GM12878 (cell line): ENCODE data around the gene SORBS1. TPM values are rescaled to one million over a fixed set of nuclear protein-coding genes. Genes with fewer than 3 reads are reported as not detected.

ENCODE experiments used
- ATAC-seq: fragments of 200-7000 bp; cut with Tn5 transposase; 3 replicates; pipeline ENCODE4 v1.9.1; 2020; ENCODE audit warnings: mild to moderate bottlenecking, moderate library complexity
- BruUV-seq: library from RNA; stranded (reverse); fragments of 400-500 nt; replicated peaks from 2 replicates; lab custom pipeline; 2021; lab: Mats Ljungman, UMichigan
- CTCF ChIA-PET: fragments of 300-600 bp; sonication (Branson Sonifier 250); formaldehyde crosslinking; extraction: SDS; loops from one replicate; lab custom pipeline; 2021; ENCODE audit warnings: inconsistent platforms; lab: Yijun Ruan, JAX
- POLR2A ChIA-PET: fragments of 350-600 bp; formaldehyde crosslinking; extraction: SDS; loops from one replicate; lab custom pipeline; 2021; ENCODE audit warnings: inconsistent platforms; lab: Charles Lee
- RAD21 ChIA-PET: fragments of 300-600 bp; sonication (Branson Sonifier 250); formaldehyde crosslinking; loops from one replicate; lab custom pipeline; 2023; ENCODE audit warnings: antibody characterized with exemption; ENCODE audit not compliant: unreplicated experiment; lab: Charles Lee
- SMC1A ChIA-PET: fragments of 300-600 bp; sonication (Branson Sonifier 250); formaldehyde crosslinking; loops from one replicate; lab custom pipeline; 2023; ENCODE audit not compliant: unreplicated experiment, uncharacterized antibody; lab: Charles Lee
- DNase-seq: peaks from one replicate; pipeline ENCODE4 v3.0.0-alpha.2; 2011; ENCODE audit warnings: low read depth, low spot score
- FAIRE-seq: peaks from 3 replicates; lab custom pipeline; 2011; peaks lifted over from hg19 to GRCh38; lab: Jason Lieb, UNC
- H2AFZ ChIP-seq: 2 replicates; pipeline ENCODE4 v1.6.0; 2011; ENCODE audit warnings: low read depth, low read length, control low read depth; ENCODE audit not compliant: control insufficient read depth
- H3K27ac ChIP-seq: 2 replicates; pipeline ENCODE4 v1.5.1; 2011; ENCODE audit warnings: control low read depth; ENCODE audit not compliant: control insufficient read depth, insufficient read depth
- H3K27me3 ChIP-seq, 2 experiments: replicated peaks in 1 of 2; 2 replicates each; pipeline versions ENCODE4 v1.6.0 to v1.6.1; 2011; ENCODE audit warnings: low read length in 1 of 2; ENCODE audit not compliant: control insufficient read depth in 2 of 2, insufficient read depth in 2 of 2
- H3K36me3 ChIP-seq, 2 experiments: 2 replicates each; pipeline ENCODE4 v1.5.1; 2011; ENCODE audit warnings: low read length in 1 of 2; ENCODE audit not compliant: control insufficient read depth in 2 of 2, insufficient read depth in 2 of 2
- H3K4me1 ChIP-seq: 2 replicates; pipeline ENCODE4 v1.6.1; 2011; ENCODE audit warnings: mild to moderate bottlenecking, low read length, moderate library complexity, mixed read lengths; ENCODE audit not compliant: control insufficient read depth, insufficient read depth
- H3K4me2 ChIP-seq: 2 replicates; pipeline ENCODE4 v1.6.0; 2011; ENCODE audit warnings: control low read depth; ENCODE audit not compliant: control insufficient read depth, insufficient read depth
- H3K4me3 ChIP-seq: fragments of 200-600 bp; sonication (generic); 2 replicates; pipeline ENCODE4 v1.5.1; 2016
- H3K79me2 ChIP-seq: 2 replicates; pipeline ENCODE4 v1.6.0; 2011; ENCODE audit warnings: low read length; ENCODE audit not compliant: control insufficient read depth, insufficient read depth
- H3K9ac ChIP-seq: 2 replicates; pipeline ENCODE4 v1.8.0; 2011; ENCODE audit warnings: low read length, control low read depth, mixed read lengths; ENCODE audit not compliant: control insufficient read depth, insufficient read depth
- H3K9me3 ChIP-seq: replicated peaks from 3 replicates; pipeline ENCODE4 v1.5.1; 2011; ENCODE audit warnings: mild to moderate bottlenecking, low read length; ENCODE audit not compliant: control insufficient read depth, insufficient read depth
- H4K20me1 ChIP-seq: 2 replicates; pipeline ENCODE4 v1.6.0; 2011; ENCODE audit not compliant: control insufficient read depth, insufficient read depth
- ASH2L ChIP-seq: fragments of 300-600, 200-600 bp; sonication (generic); IDR thresholded peaks from 2 replicates; pipeline ENCODE4 v1.6.1; 2017; ENCODE audit warnings: low read depth, mild to moderate bottlenecking, borderline replicate concordance
- BMI1 ChIP-seq: fragments of 450-650 bp; IDR thresholded peaks from 2 replicates; pipeline ENCODE4 v1.6.1; 2016; ENCODE audit warnings: mild to moderate bottlenecking, moderate library complexity, borderline replicate concordance
- MYB ChIP-seq: fragments of 150-350 bp; IDR thresholded peaks from 2 replicates; pipeline ENCODE4 v1.6.1; 2014; ENCODE audit warnings: mild to moderate bottlenecking, low read depth, low read length, borderline replicate concordance
- NFYB ChIP-seq: IDR thresholded peaks from 2 replicates; pipeline ENCODE4 v1.6.1; 2011; ENCODE audit warnings: low read depth, mild to moderate bottlenecking, low read length, improper control_type of control experiment, moderate library complexity; ENCODE audit not compliant: insufficient read depth
- NR2F1 ChIP-seq: fragments of 450-650 bp; conservative IDR thresholded peaks from 2 replicates; pipeline ENCODE4 v1.6.1; 2017; ENCODE audit warnings: mild to moderate bottlenecking
- PML ChIP-seq: IDR thresholded peaks from 2 replicates; pipeline ENCODE4 v1.6.1; 2012; ENCODE audit warnings: low read length, inconsistent platforms
- POU2F2 ChIP-seq: IDR thresholded peaks from 3 replicates; pipeline ENCODE4 v1.6.1; 2011; ENCODE audit warnings: low read depth, mild to moderate bottlenecking, low read length, borderline replicate concordance
- SP1 ChIP-seq: IDR thresholded peaks from one replicate; pipeline ENCODE4 v1.6.1; 2011; ENCODE audit warnings: low read depth, low read length
- ZNF24 ChIP-seq: fragments of 450-650 bp; IDR thresholded peaks from 2 replicates; pipeline ENCODE4 v1.6.1; 2017; ENCODE audit warnings: antibody characterized with exemption, mild to moderate bottlenecking
- ZNF274 ChIP-seq: IDR thresholded peaks from one replicate; pipeline ENCODE4 v1.8.0; 2011; ENCODE audit not compliant: insufficient read length, insufficient read depth
- WGBS: methylation state at CpG from one replicate; pipeline ENCODE4 v1.1.6; 2016; ENCODE audit warnings: low lambda C conversion rate; ENCODE audit not compliant: insufficient replicate concordance, insufficient coverage; ENCODE audit errors: missing lambda C conversion rate; 5-methylcytosine and 5-hydroxymethylcytosine counted together
- in situ Hi-C: fragments of 300-500 bp; cut with MboI; formaldehyde crosslinking; loops from 9 replicates; pipeline ENCODE4 v1.14.3; 2018; ENCODE audit warnings: mixed read lengths
- intact Hi-C: fragments of 100-400 bp; cut with micrococcal nuclease; formaldehyde crosslinking; loops from one replicate; pipeline ENCODE4 v1.14.2; 2022; ENCODE audit not compliant: unreplicated experiment
- polyA plus RNA-seq, 11 experiments: library from polyadenylated mRNA; depleted of rRNA in 4 of 11; unstranded in 6 of 11; stranded (reverse) in 5 of 11; fragments of >200 nt; fragmentation: Nextera tagmentation in 4 of 11; fragmentation: Illumina TruSeq in 1 of 11; extraction: Ambion mirVana in 4 of 11; extraction: Trizol in 1 of 11; gene quantifications; 1 replicate in 1 of 11; 2 replicates in 10 of 11; pipeline versions ENCODE4 v1.2.1 to v1.2.3, GENCODE V29; 2011 to 2016; ENCODE audit warnings: inconsistent platforms in 2 of 11, missing spikeins in 2 of 11, low read depth in 1 of 11
- total RNA-seq, 4 experiments: library from RNA; depleted of rRNA in 3 of 4; stranded (reverse); fragments of >200 nt in 3 of 4; fragmentation: Illumina TruSeq in 1 of 4; extraction: Trizol in 1 of 4; gene quantifications; 2 replicates each; pipeline versions ENCODE4 v1.2.1 to v1.2.3, GENCODE V29; 2013 to 2021
- TF ChIP-seq, protein P1 (sequence below): IDR thresholded peaks from 2 replicates; pipeline ENCODE4 v1.6.1; 2012; ENCODE audit warnings: low read length, inconsistent platforms
- TF ChIP-seq, protein P2 (sequence below): fragments of 150-350 bp; IDR thresholded peaks from 2 replicates; pipeline ENCODE4 v1.6.1; 2016; ENCODE audit warnings: low read depth, low read length
- TF ChIP-seq, protein P3 (sequence below): fragments of 150-350 bp; IDR thresholded peaks from 2 replicates; pipeline ENCODE4 v1.6.1; 2014; ENCODE audit warnings: mild to moderate bottlenecking, low read depth, low read length
- TF ChIP-seq, protein P4 (sequence below): IDR thresholded peaks from 2 replicates; pipeline ENCODE4 v1.6.1; 2012; ENCODE audit warnings: low read depth, low read length, improper control_type of control experiment
- TF ChIP-seq, protein P5 (sequence below): IDR thresholded peaks from 2 replicates; pipeline ENCODE4 v1.6.1; 2012; ENCODE audit warnings: low read depth, low read length, improper control_type of control experiment
- TF ChIP-seq, protein P6 (sequence below): fragments of 450-650 bp; IDR thresholded peaks from 2 replicates; pipeline ENCODE4 v1.6.1; 2016; ENCODE audit warnings: mild to moderate bottlenecking

Gene SORBS1
- total and polyA plus RNA-seq, 10 of the 15 experiments (the other 5 are each of a cell fraction or from before 2014, with no cell fraction given), result 0.13 to 0.75 (median 0.39) TPM

DNA sequence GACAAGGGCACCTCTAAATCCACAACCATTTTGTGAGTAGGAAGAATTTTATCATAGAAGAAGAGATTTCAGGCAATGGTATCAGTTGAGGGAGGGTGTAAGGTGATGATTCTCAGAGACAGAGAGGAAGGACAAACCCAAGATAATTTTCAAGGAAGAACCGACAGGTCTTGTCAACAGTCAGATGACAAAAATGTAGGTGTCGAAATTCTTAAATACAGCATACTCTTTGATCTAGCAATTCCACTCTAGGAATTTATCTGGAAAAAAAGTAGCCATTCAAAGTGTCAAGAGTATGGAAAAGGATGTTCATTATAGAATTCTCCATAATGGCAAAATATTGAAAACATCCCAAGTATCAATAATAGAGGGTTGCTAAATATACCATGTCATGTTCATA is 256.2 kb downstream of the SORBS1 start:
- WGBS, result 97% methylated on average over 2 of the region's 2 CpGs
- ChIA-PET RAD21 (no interaction called here), SMC1A (interaction anchor here (2.0 kb wide), 1 partner anchor 9 kb away, joined by 5 read pairs; no protein-coding TSS in a partner anchor), POLR2A (no interaction called here), CTCF (no interaction called here)
- in situ Hi-C loops, result no loop called here
- intact Hi-C loops, result no loop called here
- no peaks in the 10 kb centered on the region for H3K9me3 ChIP-seq
- H3K36me3 ChIP-seq, result no peaks in the 10 kb centered on the region
- DNase-seq, result no peak
- H3K27ac ChIP-seq, result no peak overlapping the region
- no peak overlapping the region for H3K4me3 ChIP-seq
- no peaks in the 10 kb centered on the region for H3K27me3 ChIP-seq
- BruUV-seq, result no TSS peak
- no peaks in the 10 kb centered on the region for H3K79me2 ChIP-seq
- TF ChIP-seq, protein P1, sequence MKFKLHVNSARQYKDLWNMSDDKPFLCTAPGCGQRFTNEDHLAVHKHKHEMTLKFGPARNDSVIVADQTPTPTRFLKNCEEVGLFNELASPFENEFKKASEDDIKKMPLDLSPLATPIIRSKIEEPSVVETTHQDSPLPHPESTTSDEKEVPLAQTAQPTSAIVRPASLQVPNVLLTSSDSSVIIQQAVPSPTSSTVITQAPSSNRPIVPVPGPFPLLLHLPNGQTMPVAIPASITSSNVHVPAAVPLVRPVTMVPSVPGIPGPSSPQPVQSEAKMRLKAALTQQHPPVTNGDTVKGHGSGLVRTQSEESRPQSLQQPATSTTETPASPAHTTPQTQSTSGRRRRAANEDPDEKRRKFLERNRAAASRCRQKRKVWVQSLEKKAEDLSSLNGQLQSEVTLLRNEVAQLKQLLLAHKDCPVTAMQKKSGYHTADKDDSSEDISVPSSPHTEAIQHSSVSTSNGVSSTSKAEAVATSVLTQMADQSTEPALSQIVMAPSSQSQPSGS, result no peak
- no peak for TF ChIP-seq BMI1
- TF ChIP-seq NR2F1, result no peak
- no peak for TF ChIP-seq NFYB
- TF ChIP-seq, protein P2, sequence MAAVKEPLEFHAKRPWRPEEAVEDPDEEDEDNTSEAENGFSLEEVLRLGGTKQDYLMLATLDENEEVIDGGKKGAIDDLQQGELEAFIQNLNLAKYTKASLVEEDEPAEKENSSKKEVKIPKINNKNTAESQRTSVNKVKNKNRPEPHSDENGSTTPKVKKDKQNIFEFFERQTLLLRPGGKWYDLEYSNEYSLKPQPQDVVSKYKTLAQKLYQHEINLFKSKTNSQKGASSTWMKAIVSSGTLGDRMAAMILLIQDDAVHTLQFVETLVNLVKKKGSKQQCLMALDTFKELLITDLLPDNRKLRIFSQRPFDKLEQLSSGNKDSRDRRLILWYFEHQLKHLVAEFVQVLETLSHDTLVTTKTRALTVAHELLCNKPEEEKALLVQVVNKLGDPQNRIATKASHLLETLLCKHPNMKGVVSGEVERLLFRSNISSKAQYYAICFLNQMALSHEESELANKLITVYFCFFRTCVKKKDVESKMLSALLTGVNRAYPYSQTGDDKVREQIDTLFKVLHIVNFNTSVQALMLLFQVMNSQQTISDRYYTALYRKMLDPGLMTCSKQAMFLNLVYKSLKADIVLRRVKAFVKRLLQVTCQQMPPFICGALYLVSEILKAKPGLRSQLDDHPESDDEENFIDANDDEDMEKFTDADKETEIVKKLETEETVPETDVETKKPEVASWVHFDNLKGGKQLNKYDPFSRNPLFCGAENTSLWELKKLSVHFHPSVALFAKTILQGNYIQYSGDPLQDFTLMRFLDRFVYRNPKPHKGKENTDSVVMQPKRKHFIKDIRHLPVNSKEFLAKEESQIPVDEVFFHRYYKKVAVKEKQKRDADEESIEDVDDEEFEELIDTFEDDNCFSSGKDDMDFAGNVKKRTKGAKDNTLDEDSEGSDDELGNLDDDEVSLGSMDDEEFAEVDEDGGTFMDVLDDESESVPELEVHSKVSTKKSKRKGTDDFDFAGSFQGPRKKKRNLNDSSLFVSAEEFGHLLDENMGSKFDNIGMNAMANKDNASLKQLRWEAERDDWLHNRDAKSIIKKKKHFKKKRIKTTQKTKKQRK, result no peak
- no peak for TF ChIP-seq PML
- TF ChIP-seq, protein P3, sequence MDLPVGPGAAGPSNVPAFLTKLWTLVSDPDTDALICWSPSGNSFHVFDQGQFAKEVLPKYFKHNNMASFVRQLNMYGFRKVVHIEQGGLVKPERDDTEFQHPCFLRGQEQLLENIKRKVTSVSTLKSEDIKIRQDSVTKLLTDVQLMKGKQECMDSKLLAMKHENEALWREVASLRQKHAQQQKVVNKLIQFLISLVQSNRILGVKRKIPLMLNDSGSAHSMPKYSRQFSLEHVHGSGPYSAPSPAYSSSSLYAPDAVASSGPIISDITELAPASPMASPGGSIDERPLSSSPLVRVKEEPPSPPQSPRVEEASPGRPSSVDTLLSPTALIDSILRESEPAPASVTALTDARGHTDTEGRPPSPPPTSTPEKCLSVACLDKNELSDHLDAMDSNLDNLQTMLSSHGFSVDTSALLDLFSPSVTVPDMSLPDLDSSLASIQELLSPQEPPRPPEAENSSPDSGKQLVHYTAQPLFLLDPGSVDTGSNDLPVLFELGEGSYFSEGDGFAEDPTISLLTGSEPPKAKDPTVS, result no peak
- TF ChIP-seq, protein P4, sequence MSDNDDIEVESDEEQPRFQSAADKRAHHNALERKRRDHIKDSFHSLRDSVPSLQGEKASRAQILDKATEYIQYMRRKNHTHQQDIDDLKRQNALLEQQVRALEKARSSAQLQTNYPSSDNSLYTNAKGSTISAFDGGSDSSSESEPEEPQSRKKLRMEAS, result no peak
- TF ChIP-seq MYB, result no peak
- TF ChIP-seq, protein P5, sequence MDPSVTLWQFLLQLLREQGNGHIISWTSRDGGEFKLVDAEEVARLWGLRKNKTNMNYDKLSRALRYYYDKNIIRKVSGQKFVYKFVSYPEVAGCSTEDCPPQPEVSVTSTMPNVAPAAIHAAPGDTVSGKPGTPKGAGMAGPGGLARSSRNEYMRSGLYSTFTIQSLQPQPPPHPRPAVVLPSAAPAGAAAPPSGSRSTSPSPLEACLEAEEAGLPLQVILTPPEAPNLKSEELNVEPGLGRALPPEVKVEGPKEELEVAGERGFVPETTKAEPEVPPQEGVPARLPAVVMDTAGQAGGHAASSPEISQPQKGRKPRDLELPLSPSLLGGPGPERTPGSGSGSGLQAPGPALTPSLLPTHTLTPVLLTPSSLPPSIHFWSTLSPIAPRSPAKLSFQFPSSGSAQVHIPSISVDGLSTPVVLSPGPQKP, result no peak
- no peak for TF ChIP-seq ZNF274
- TF ChIP-seq SP1, result no peak
- TF ChIP-seq, protein P6, sequence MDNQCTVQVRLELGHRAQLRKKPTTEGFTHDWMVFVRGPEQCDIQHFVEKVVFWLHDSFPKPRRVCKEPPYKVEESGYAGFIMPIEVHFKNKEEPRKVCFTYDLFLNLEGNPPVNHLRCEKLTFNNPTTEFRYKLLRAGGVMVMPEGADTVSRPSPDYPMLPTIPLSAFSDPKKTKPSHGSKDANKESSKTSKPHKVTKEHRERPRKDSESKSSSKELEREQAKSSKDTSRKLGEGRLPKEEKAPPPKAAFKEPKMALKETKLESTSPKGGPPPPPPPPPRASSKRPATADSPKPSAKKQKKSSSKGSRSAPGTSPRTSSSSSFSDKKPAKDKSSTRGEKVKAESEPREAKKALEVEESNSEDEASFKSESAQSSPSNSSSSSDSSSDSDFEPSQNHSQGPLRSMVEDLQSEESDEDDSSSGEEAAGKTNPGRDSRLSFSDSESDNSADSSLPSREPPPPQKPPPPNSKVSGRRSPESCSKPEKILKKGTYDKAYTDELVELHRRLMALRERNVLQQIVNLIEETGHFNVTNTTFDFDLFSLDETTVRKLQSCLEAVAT, result no peak
- TF ChIP-seq POU2F2, result no peak
- TF ChIP-seq ASH2L, result no peak
- no peak for TF ChIP-seq ZNF24
- peaks cover 16% of the 10 kb centered on the region for H3K4me1 ChIP-seq
- no peak overlapping the region for H3K4me2 ChIP-seq
- no peak for ATAC-seq
- FAIRE-seq, result no peak
- H3K9ac ChIP-seq, result no peak overlapping the region
- no peaks in the 10 kb centered on the region for H4K20me1 ChIP-seq
- H2AFZ ChIP-seq, result no peak overlapping the region
